Glutamatergic neuron (in vitro differentiated cells): Measurements from ENCODE around the gene METTL25B. TPM values are rescaled to one million over a fixed set of nuclear protein-coding genes. Genes with fewer than 3 reads are reported as not detected.
A peak's percentile ranks its signal among the peaks of the same experiment; 100 is the strongest.

Source experiments
- DNase-seq: peaks from one replicate; pipeline ENCODE4 v3.0.0; 2022
- H3K27ac Mint-ChIP-seq: one replicate; pipeline ENCODE4 v1.8.0; 2020; ENCODE audit warnings: mild to moderate bottlenecking, mixed read lengths, inconsistent platforms; ENCODE audit not compliant: unreplicated experiment
- H3K27me3 Mint-ChIP-seq: one replicate; pipeline ENCODE4 v1.8.0; 2020; ENCODE audit warnings: mild to moderate bottlenecking, moderate library complexity, mixed read lengths, inconsistent platforms; ENCODE audit not compliant: unreplicated experiment
- H3K36me3 Mint-ChIP-seq: one replicate; pipeline ENCODE4 v1.8.0; 2020; ENCODE audit warnings: mild to moderate bottlenecking, mixed read lengths, inconsistent platforms; ENCODE audit not compliant: unreplicated experiment
- H3K4me1 Mint-ChIP-seq: one replicate; pipeline ENCODE4 v1.8.0; 2020; ENCODE audit warnings: mild to moderate bottlenecking, low read depth, mixed read lengths, inconsistent platforms; ENCODE audit not compliant: unreplicated experiment
- H3K4me3 Mint-ChIP-seq: one replicate; pipeline ENCODE4 v1.8.0; 2020; ENCODE audit warnings: mild to moderate bottlenecking, mixed read lengths, inconsistent platforms; ENCODE audit not compliant: unreplicated experiment
- H3K9me3 Mint-ChIP-seq: one replicate; pipeline ENCODE4 v1.8.0; 2020; ENCODE audit warnings: mild to moderate bottlenecking, moderate library complexity, mixed read lengths, inconsistent platforms; ENCODE audit not compliant: unreplicated experiment
- total RNA-seq: library from RNA; stranded (reverse); fragmentation: NEBNext Ultra II Directional; extraction: Animal tissue kit (Norgen Biotek cat#: 25700); gene quantifications from one replicate; pipeline ENCODE4 v1.2.1, GENCODE V29; 2021; ENCODE audit not compliant: unreplicated experiment
- TF ChIP-seq, protein P1 (sequence below): fragments of 200-600 bp; sonication (generic); IDR thresholded peaks from one replicate; pipeline ENCODE4 v1.5.0; 2021; ENCODE audit not compliant: partially characterized antibody, unreplicated experiment

The METTL25B gene
- total RNA-seq, 1 donor from 2014 or later: 27.1 TPM

DNA sequence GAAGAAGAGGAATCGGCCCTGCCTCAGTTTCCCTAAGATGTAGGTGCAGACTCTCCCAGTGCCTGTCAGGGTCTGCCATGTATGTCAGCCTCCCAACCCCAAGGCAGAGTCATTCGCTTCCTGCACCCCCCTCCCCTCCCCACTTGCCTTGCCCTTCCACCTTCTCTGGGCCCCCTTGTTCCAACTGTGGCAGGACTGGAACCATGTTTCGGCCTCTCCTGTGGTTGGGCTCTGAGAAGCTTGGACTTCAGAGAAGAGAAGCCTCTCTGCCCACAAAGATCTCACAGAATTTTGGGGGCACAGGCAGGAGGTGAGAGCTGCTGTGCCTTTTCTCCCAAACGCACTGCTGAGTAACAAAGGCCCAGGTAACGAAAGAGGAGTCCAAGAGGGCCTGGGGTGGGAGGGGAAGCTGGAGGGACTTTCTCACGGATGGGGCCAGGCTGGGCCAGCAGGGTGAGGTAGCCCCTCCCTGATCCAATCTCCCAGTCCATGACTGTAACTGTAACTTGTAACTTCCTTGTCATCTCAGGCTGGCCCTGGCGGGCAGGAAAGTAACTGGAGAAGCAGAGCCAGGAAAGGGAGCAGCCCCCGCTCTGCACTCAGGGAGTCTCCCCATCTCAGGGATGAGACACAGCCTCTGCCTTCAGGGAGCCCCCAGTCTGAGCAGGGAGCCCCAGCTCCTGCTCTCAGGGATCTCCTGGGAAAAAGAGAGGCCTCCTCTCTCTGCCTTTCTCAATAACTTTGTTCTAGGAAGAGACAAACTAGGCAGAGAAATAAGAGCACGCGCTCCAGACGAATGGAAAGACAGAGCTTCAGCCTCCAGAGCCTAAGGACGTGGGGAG is 34.2 kb upstream of the METTL25B start:
- H3K4me1 Mint-ChIP-seq: peaks cover 15% of the 10 kb centered on the region
- peaks cover 7% of the 10 kb centered on the region for H3K9me3 Mint-ChIP-seq
- H3K4me3 Mint-ChIP-seq: no peak overlapping the region

DNA sequence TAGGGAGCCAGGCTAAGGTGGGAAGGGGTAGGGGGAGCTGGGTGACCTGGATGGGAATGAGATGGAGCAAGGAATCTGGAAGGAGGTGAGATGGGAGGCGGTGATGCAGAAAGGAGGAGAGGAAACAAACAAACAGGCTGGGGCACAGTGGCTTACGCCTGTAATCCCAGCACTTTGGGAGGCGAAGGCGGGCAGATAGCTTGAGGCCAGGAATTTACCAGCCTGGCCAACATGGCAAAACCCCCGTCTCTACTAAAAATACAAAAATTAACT is 33.6 kb upstream of the METTL25B start:
- TF ChIP-seq, protein P1, sequence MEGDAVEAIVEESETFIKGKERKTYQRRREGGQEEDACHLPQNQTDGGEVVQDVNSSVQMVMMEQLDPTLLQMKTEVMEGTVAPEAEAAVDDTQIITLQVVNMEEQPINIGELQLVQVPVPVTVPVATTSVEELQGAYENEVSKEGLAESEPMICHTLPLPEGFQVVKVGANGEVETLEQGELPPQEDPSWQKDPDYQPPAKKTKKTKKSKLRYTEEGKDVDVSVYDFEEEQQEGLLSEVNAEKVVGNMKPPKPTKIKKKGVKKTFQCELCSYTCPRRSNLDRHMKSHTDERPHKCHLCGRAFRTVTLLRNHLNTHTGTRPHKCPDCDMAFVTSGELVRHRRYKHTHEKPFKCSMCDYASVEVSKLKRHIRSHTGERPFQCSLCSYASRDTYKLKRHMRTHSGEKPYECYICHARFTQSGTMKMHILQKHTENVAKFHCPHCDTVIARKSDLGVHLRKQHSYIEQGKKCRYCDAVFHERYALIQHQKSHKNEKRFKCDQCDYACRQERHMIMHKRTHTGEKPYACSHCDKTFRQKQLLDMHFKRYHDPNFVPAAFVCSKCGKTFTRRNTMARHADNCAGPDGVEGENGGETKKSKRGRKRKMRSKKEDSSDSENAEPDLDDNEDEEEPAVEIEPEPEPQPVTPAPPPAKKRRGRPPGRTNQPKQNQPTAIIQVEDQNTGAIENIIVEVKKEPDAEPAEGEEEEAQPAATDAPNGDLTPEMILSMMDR: no peak
- H3K4me3 Mint-ChIP-seq: no peak overlapping the region
- H3K4me1 Mint-ChIP-seq: peaks cover 11% of the 10 kb centered on the region
- H3K36me3 Mint-ChIP-seq: no peaks in the 10 kb centered on the region
- no peak overlapping the region for H3K27ac Mint-ChIP-seq
- H3K9me3 Mint-ChIP-seq: peaks cover 6% of the 10 kb centered on the region
- no peak for DNase-seq
- peaks cover 37% of the 10 kb centered on the region for H3K27me3 Mint-ChIP-seq

More for the DNA sequence above, 34.2 kb upstream of the METTL25B start:
- H3K27me3 Mint-ChIP-seq: peaks cover 37% of the 10 kb centered on the region
- H3K36me3 Mint-ChIP-seq: no peaks in the 10 kb centered on the region
- TF ChIP-seq, protein P1: no peak
- no peak overlapping the region for H3K27ac Mint-ChIP-seq
- DNase-seq: no peak

DNA sequence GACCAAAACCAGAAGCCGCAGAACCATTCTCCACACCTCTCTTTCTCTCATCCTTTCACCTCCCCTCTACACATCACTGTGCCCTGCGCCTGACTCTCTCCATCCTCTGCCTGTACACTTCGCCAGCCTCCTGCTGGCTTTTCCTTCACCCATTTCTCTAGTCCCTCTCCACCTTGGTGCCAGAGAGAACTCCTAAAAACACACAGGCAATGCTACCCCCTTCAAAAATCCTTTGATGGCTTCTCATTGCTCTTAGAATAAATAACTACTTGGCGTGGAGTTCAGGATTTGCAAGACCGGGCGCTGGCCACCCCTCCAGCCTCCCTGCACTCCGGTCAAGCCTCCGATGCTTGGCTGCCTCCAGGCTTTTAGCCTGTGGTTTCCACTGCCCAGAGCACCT is 31.5 kb upstream of the METTL25B start:
- H3K36me3 Mint-ChIP-seq: no peaks in the 10 kb centered on the region

DNA sequence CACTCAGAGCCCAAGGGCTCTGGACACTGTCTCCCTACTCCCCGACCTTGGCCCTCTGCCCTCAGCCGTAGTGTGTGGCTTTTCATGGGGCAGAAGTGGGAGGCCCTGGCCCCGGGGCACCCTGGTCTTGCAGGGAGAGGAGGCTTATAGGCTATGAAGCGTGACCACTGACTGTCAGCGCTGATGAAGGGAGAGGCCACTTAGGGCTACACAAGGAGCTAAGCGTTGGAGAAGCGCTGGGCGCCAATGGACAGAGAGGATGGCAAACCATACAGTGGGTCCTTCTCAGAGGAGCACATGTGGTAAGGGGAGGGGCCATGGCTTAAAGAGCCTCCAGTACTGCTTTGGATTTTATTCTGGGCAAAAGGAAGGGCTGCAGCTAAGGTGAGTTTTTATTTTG is 30.8 kb upstream of the METTL25B start:
- peaks cover 23% of the 10 kb centered on the region for H3K27me3 Mint-ChIP-seq
- H3K9me3 Mint-ChIP-seq: peaks cover 4% of the 10 kb centered on the region
- H3K36me3 Mint-ChIP-seq: no peaks in the 10 kb centered on the region
- peak overlapping the region; percentile 11 for H3K4me3 Mint-ChIP-seq
- no peak overlapping the region for H3K27ac Mint-ChIP-seq
- peaks cover 6% of the 10 kb centered on the region for H3K4me1 Mint-ChIP-seq
- no peak for DNase-seq
- TF ChIP-seq, protein P1: no peak

More for the DNA sequence above, 31.5 kb upstream of the METTL25B start:
- TF ChIP-seq, protein P1: no peak
- DNase-seq: no peak
- Mint-ChIP-seq H3K27ac (no peak overlapping the region), H3K9me3 (peaks cover 4% of the 10 kb centered on the region), H3K4me1 (peaks cover 9% of the 10 kb centered on the region), H3K4me3 (no peak overlapping the region), H3K27me3 (peaks cover 28% of the 10 kb centered on the region)

DNA sequence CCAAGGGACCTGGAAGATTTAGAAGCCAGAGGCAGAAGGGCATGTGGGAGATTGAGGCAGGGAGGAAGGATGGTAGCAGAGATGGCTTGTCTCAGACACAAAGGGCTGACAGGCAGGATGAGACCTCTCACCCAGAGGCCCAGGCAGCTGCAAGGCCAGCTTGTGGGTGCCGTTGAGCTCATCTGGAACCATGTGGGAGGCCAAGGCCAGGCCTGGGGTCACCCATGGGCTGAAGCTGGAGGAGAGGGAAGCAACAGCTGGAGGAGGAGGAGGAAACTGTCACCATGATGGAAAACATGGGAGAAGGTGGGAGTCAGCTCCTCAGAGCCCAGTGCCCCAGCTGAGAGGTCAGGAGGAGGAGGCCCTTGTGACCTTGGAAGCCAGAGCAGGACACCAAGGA is 29.3 kb upstream of the METTL25B start:
- Mint-ChIP-seq H3K36me3 (no peaks in the 10 kb centered on the region), H3K9me3 (peaks cover 4% of the 10 kb centered on the region), H3K4me3 (no peak overlapping the region), H3K27ac (no peak overlapping the region), H3K27me3 (peaks cover 18% of the 10 kb centered on the region), H3K4me1 (peaks cover 2% of the 10 kb centered on the region)
- no peak for DNase-seq
- TF ChIP-seq, protein P1: no peak
